CD1c-positive myeloid dendritic cell (primary cell): ENCODE results near the gene FES.
A peak's percentile ranks its signal among the peaks of the same experiment; 100 is the strongest.

Experiments
- DNase-seq: peaks from one replicate; pipeline ENCODE4 v3.0.0-alpha.2; 2016; ENCODE audit errors: extremely low spot score

FES gene

DNA sequence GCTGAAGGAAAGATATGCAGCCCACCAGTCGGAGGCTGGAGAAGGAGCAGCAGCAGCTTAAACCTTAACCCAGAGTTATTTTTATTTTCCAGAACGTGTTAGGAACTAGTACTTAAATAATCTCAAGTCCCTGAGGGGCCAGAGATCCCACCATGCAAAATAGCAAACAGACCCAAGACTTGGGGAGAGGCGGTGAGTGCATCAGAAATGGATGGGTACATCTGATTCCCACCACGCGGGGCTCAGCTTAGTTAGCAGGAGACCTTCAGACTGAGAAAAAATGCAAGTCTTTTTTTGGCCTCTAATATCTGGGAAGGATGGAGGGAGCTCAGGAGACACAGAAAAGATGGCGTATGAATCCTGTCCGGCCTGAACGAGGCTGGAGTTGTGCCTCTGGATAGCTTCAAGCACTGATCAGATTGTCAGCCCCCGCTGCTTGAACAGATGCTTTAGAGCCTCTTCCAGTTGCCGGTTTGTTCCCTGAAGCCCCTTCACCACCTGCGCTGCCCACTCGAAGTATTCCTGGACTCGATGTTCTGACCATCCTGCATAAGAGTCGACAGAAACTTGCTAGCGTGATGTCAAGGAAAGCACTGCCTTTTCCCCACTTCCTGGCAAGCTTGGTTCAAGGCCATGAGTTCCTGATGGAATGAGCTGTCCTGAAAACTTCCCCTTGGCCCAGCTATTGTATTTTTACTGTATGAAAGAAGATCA is 46.7 kb downstream of the FES start:
- DNase-seq = no peak

DNA sequence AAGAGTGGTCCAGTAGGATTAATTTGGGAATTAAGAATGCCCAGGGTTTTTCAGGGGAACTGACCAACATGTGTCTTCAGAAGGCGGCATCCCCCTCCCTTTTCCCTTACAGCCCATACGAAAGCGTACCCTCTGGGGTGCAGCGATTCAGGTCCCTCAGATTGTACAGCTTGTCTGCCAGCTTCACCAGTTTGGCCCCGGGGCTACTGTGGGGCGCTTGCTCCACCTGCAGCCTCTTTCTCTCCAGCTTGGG is 47.2 kb downstream of the FES start:
- DNase-seq = no peak

DNA sequence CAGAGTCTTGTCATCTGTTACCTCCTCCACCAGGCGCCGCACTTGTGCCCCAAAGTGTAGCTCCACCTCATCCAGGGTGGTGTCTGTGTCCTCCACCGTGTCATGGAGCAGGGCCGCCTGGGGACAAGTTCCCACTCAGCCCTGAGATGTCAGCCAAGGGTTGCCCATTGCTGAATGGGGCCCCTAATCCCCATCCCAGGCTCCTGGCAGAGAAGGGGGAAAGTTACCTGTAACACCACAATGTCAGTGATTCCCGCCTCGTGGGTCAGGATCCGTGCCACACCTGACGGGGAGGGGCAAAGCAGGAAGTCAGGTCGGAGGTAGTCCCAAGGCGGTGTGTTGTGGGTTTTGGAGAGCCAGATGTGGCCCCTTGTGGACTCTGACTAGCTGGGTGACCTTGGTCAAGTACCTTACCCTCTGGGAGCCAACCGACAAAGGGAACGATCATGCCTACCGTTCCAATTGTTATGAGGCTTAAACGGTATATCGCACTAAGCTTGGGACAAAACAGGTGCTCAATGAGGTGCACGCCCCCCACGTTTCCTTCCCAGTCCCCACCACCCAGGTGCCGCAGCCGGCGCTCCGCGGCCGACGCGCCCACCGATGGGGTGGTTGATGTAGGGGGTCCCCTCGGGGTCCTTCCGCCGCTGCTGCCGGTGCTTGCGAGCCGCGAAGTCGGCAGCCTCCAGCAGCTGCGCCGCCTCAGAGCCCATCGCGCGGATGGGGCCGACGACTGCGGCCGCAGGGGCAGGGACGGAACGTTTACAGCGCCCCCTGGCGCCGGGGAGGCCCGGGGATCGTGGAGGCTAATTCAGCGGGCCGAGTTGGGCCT is 47.7 kb downstream of the FES start, which contains the start of gene HDDC3:
TSS of gene HDDC3 (minus strand) at position 722 of the 832 bp plus-strand sequence. CDS start at position 713, 9 bp downstream.
- peak; percentile 92 for DNase-seq

DNA sequence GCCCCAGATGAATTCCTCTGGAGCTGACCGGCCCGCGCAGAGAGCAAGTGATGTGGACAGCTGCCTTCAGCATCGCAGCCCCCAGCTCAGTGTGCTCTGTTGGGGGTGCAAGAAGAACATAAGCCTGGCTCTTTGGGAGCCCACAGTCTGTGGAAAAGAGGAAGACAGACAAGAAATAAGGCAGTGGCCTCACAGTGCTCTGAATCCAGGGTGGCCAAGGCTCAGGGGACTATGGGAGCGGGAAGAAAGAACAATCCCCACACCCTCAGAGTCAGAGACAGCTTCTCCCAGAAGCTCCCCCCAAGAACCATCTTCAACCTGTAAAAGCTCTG is 48.3 kb downstream of the FES start:
- no peak for DNase-seq

DNA sequence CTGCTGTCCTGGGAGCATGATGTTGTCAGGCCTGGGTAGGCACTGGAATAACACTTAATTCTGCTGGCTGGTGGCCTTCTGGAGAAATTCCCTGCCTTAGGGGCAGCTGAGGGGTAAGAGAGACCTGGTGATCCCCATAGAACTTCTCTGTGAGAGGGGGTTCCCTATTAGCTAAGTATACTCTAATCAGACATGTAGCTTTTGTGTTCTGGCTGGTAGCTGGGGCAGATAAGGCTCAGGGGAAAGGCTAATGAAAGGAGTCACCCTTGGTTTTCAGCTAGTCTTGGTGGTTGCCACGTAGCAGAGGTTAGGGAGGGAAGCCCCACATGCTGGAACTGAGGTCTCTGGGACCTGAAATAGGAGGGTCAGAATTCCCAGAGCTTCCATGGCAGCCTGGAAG is 49.0 kb downstream of the FES start:
- no peak for DNase-seq

DNA sequence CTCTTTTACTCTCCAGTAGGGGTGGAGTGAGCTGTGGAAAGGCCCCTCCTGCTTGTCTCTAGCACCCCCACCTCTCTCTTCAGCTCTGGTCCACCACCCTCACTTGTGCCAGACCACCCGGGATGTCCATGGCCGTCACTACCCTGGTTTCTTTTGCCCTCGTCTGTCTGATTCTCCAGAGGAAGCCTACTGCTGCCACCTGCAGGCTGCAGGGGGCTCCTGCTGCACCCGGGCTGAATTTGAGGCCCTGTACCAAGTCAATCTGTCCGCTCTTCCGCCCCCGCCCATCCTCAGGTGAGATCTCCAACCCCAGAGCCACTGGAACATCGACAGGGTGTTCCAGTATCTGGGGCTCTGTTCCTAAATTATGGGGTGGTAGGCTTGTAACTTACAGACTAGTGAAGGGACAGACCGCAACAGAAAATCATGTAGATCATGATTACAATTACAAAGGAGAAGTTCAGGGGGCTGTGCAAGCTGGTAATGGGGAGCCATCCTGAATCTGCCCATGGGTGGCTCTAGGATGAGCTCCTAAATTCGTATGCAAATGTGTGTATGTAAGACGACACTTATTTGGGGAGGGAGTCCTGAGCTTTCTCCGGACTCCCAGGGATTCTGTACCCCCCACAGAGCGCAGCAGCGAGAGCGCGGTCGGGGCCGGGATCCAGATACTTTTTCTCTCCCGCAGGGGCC is 50.1 kb downstream of the FES start:
- peak; percentile 82 for DNase-seq

- DNase-seq = peak; percentile 90
Observed at GRCh38 chr15:90934949-90935751, 50.8 kb downstream of the FES start, which contains the start of gene UNC45A. Gene UNC45A, plus strand, starts transcription at chr15:90935285. Its CDS starts 40 bp downstream, at chr15:90935325.

DNA sequence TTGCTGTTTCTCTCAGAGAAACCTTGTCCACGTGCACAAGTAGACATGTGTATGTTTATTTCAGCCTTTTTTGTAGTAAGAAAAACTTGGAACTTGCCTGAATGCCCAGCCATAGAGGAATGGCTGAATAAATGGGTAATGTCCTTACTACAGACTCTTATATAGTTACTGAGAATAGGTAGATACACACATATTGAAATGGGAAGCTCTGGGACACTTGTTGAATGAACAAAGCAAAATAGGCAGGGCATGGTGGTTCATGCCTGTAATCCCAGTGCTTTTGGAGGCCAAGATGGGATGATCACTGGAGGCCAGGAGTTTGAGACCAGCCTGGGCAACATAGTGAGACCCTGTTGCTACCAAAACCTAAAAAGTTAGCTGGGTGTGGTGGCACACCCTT is 52.5 kb downstream of the FES start:
- DNase-seq = no peak

- DNase-seq = no peak
Observed at GRCh38 chr15:90938261-90938660, 54.0 kb downstream of the FES start.

- no peak for DNase-seq
Observed at GRCh38 chr15:90939756-90940155, 55.5 kb downstream of the FES start.

- DNase-seq = no peak
Observed at GRCh38 chr15:90941038-90941437, 56.7 kb downstream of the FES start.

GRCh38 chr15:90942354-90943120 is 58.2 kb downstream of the FES start:
- no peak for DNase-seq

- peak; percentile 27 for DNase-seq
Observed at GRCh38 chr15:90945091-90945490, 60.8 kb downstream of the FES start.
